Pulmonary artery endothelial cell (primary cell): ENCODE data around the gene GTF2H1. TPM values are rescaled to one million over a fixed set of nuclear protein-coding genes. Genes with fewer than 3 reads are reported as not detected.

ENCODE experiments used
- total RNA-seq: library from RNA; depleted of rRNA; stranded (reverse); fragments of >200 nt; gene quantifications from 2 replicates; pipeline ENCODE4 v1.2.3, GENCODE V29; 2014

Gene GTF2H1
- total RNA-seq, 1 donor from 2014 or later = 52.4 TPM

Other genes starting within 250 kb of the GTF2H1 start
- gene SAAL1, start 216.5 kb upstream of the GTF2H1 start, total RNA-seq = 21.6 and 35.1 TPM in 2 replicates
- gene MRGPRX3, start 190.0 kb upstream of the GTF2H1 start, total RNA-seq = not detected in 2 replicates
- gene MRGPRX4, start 149.7 kb upstream of the GTF2H1 start, total RNA-seq = not detected in 2 replicates
- gene SAA4, start 85.8 kb upstream of the GTF2H1 start, total RNA-seq = not detected in 2 replicates
- not detected in 2 replicates for gene SAA2, start 73.9 kb upstream of the GTF2H1 start, total RNA-seq
- gene SAA1, start 56.3 kb upstream of the GTF2H1 start, total RNA-seq = not detected in 2 replicates
- 26.6 and 33.8 TPM in 2 replicates for gene HPS5, start 427 bp upstream of the GTF2H1 start, total RNA-seq
- gene LDHA, start 72.0 kb downstream of the GTF2H1 start, total RNA-seq = 695 and 699 TPM in 2 replicates
- gene LDHC, start 89.8 kb downstream of the GTF2H1 start, total RNA-seq = not detected in 2 replicates
- gene LDHAL6A, start 133.3 kb downstream of the GTF2H1 start, total RNA-seq = not detected in 2 replicates
- 38.7 and 51.8 TPM in 2 replicates for gene TSG101, start 204.4 kb downstream of the GTF2H1 start, total RNA-seq